ENCODE results near the gene MEOX1. TPM values are rescaled to one million over a fixed set of nuclear protein-coding genes. Genes with fewer than 3 reads are reported as not detected.

The MEOX1 gene
- total and polyA plus RNA-seq, 2 of the 13 experiments (the other 11 are each of a cell fraction or from before 2014, with no cell fraction given) = not detected

DNA sequence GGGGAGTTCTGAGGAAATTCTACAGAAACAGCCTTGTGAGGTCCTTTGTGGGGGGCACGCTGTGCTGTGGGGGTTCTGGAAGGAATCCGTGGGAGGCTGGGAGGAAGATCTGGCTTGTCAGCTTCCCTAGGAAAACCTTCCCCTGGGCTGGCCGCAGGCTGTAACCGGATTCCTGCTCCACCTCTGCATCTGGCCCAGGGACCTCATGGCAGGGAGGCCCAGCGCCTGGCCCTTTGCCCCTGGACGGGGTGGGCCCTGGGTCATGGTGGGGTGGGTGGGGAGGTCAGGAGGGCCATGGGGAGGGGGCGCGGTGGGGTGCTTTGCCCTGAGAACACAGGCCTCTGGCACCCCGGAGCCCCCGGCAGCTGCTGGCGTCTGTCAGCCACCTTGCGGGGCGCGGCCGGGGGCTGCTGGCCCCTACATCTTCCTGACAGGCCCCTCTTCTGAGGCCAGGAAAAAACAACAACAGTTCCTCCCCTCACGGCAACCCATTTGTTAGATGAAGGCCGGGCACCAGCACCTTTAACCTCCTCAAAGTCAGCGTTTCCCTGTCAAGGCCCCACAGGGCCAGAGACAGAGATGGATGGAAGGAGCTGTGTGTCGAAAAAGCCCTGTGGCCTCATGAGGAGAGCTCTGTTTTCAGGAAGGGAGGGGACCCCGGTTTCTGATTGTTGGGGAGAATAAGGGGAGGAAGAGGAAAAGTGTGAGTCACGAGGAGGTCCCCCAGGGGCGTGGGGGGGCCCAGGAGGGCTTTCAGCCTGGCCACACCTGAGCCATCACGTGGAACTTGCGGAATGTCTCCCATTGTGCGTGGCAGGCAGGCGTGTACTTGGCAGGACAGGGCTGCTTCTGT is 3.6 kb upstream of the MEOX1 start (continued):
- TF ChIP-seq, protein P1, sequence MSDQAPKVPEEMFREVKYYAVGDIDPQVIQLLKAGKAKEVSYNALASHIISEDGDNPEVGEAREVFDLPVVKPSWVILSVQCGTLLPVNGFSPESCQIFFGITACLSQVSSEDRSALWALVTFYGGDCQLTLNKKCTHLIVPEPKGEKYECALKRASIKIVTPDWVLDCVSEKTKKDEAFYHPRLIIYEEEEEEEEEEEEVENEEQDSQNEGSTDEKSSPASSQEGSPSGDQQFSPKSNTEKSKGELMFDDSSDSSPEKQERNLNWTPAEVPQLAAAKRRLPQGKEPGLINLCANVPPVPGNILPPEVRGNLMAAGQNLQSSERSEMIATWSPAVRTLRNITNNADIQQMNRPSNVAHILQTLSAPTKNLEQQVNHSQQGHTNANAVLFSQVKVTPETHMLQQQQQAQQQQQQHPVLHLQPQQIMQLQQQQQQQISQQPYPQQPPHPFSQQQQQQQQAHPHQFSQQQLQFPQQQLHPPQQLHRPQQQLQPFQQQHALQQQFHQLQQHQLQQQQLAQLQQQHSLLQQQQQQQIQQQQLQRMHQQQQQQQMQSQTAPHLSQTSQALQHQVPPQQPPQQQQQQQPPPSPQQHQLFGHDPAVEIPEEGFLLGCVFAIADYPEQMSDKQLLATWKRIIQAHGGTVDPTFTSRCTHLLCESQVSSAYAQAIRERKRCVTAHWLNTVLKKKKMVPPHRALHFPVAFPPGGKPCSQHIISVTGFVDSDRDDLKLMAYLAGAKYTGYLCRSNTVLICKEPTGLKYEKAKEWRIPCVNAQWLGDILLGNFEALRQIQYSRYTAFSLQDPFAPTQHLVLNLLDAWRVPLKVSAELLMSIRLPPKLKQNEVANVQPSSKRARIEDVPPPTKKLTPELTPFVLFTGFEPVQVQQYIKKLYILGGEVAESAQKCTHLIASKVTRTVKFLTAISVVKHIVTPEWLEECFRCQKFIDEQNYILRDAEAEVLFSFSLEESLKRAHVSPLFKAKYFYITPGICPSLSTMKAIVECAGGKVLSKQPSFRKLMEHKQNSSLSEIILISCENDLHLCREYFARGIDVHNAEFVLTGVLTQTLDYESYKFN (CRISPR knock-in tag; conservative IDR thresholded peaks at IDR 0.05) = peak; percentile 39; the same call in 1 of the 2 replicates
- TF ChIP-seq REXO4 (CRISPR knock-in tag; IDR thresholded peaks at IDR 0.05; ENCODE audit: borderline replicate concordance) (no peak), ZBTB8A (CRISPR knock-in tag; IDR thresholded peaks at IDR 0.05; ENCODE audit: borderline replicate concordance, low read depth) (no peak), ZBTB7A (CRISPR knock-in tag; IDR thresholded peaks at IDR 0.05) (peak; percentile 50; the same call in 1 of the 2 replicates), ATF7-NPFF (CRISPR knock-in tag; IDR thresholded peaks at IDR 0.05; ENCODE audit: low read depth) (0 out of 2 replicates have a peak, but pooled peaks have one; percentile 38), ZNF605 (CRISPR knock-in tag; IDR thresholded peaks at IDR 0.05) (peak; percentile 86), TBX2 (CRISPR knock-in tag; IDR thresholded peaks at IDR 0.05; ENCODE audit: borderline replicate concordance) (0 out of 2 replicates have a peak, but pooled peaks have one; percentile 47), PHF21A (CRISPR knock-in tag; IDR thresholded peaks at IDR 0.05) (peak; percentile 58; the same call in 1 of the 2 replicates)
- TF ChIP-seq, protein P2, sequence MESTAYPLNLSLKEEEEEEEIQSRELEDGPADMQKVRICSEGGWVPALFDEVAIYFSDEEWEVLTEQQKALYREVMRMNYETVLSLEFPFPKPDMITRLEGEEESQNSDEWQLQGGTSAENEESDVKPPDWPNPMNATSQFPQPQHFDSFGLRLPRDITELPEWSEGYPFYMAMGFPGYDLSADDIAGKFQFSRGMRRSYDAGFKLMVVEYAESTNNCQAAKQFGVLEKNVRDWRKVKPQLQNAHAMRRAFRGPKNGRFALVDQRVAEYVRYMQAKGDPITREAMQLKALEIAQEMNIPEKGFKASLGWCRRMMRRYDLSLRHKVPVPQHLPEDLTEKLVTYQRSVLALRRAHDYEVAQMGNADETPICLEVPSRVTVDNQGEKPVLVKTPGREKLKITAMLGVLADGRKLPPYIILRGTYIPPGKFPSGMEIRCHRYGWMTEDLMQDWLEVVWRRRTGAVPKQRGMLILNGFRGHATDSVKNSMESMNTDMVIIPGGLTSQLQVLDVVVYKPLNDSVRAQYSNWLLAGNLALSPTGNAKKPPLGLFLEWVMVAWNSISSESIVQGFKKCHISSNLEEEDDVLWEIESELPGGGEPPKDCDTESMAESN (CRISPR knock-in tag; conservative IDR thresholded peaks at IDR 0.05) = peak; percentile 59; the same call in 1 of the 2 replicates
- TF ChIP-seq, protein P3, sequence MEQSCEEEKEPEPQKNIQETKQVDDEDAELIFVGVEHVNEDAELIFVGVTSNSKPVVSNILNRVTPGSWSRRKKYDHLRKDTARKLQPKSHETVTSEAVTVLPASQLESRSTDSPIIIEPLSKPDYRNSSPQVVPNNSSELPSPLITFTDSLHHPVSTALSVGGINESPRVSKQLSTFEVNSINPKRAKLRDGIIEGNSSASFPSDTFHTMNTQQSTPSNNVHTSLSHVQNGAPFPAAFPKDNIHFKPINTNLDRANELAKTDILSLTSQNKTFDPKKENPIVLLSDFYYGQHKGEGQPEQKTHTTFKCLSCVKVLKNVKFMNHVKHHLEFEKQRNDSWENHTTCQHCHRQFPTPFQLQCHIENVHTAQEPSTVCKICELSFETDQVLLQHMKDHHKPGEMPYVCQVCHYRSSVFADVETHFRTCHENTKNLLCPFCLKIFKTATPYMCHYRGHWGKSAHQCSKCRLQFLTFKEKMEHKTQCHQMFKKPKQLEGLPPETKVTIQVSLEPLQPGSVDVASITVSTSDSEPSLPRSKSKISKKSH (CRISPR knock-in tag; IDR thresholded peaks at IDR 0.05; ENCODE audit: borderline replicate concordance) = peak; percentile 53; the same call in 1 of the 2 replicates
- TF ChIP-seq, protein P4, sequence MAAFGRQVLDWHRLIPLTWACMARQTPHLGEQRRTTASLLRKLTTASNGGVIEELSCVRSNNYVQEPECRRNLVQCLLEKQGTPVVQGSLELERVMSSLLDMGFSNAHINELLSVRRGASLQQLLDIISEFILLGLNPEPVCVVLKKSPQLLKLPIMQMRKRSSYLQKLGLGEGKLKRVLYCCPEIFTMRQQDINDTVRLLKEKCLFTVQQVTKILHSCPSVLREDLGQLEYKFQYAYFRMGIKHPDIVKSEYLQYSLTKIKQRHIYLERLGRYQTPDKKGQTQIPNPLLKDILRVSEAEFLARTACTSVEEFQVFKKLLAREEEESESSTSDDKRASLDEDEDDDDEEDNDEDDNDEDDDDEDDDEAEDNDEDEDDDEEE (CRISPR knock-in tag; IDR thresholded peaks at IDR 0.05) = 0 out of 2 replicates have a peak, but pooled peaks have one; percentile 57
- TF ChIP-seq, protein P5, sequence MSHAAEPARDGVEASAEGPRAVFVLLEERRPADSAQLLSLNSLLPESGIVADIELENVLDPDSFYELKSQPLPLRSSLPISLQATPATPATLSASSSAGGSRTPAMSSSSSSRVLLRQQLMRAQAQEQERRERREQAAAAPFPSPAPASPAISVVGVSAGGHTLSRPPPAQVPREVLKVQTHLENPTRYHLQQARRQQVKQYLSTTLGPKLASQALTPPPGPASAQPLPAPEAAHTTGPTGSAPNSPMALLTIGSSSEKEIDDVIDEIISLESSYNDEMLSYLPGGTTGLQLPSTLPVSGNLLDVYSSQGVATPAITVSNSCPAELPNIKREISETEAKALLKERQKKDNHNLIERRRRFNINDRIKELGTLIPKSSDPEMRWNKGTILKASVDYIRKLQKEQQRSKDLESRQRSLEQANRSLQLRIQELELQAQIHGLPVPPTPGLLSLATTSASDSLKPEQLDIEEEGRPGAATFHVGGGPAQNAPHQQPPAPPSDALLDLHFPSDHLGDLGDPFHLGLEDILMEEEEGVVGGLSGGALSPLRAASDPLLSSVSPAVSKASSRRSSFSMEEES (CRISPR knock-in tag; IDR thresholded peaks at IDR 0.05) = peak; percentile 36; the same call in 1 of the 2 replicates
- TF ChIP-seq, protein P6, sequence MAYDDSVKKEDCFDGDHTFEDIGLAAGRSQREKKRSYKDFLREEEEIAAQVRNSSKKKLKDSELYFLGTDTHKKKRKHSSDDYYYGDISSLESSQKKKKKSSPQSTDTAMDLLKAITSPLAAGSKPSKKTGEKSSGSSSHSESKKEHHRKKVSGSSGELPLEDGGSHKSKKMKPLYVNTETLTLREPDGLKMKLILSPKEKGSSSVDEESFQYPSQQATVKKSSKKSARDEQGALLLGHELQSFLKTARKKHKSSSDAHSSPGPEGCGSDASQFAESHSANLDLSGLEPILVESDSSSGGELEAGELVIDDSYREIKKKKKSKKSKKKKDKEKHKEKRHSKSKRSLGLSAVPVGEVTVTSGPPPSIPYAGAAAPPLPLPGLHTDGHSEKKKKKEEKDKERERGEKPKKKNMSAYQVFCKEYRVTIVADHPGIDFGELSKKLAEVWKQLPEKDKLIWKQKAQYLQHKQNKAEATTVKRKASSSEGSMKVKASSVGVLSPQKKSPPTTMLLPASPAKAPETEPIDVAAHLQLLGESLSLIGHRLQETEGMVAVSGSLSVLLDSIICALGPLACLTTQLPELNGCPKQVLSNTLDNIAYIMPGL (CRISPR knock-in tag; IDR thresholded peaks at IDR 0.05; ENCODE audit: borderline replicate concordance in 1 of 2, low read depth in 1 of 2) = no peak
